Neural cell (in vitro differentiated cells): ENCODE data around the gene SLC26A9. TPM values are rescaled to one million over a fixed set of nuclear protein-coding genes. Genes with fewer than 3 reads are reported as not detected.

Experiments used
- H2AFZ ChIP-seq: fragments of 200-600, 300-800 bp; sonication (generic), shearing (Covaris generic); 2 replicates; pipeline ENCODE4 v1.6.0; 2014; ENCODE audit warnings: low read depth, mild to moderate bottlenecking, antibody characterized with exemption, low read length, moderate library complexity
- H3F3A ChIP-seq: fragments of 200-600 bp; shearing (Covaris generic); 2 replicates; pipeline ENCODE4 v1.6.1; 2016; ENCODE audit warnings: mild to moderate bottlenecking, moderate library complexity, mixed read lengths, antibody characterized with exemption, low read length; ENCODE audit not compliant: insufficient read depth, poor library complexity, severe bottlenecking
- H3K27ac ChIP-seq: fragments of 200-600, 300-800 bp; sonication (generic), shearing (Covaris generic); 2 replicates; pipeline ENCODE4 v1.5.1; 2014; ENCODE audit warnings: mild to moderate bottlenecking, low read length, moderate library complexity
- H3K27me3 ChIP-seq: fragments of 300-800, 200-600 bp; sonication (generic), shearing (Covaris generic); 2 replicates; pipeline ENCODE4 v1.6.0; 2014; ENCODE audit warnings: mild to moderate bottlenecking, low read depth, low read length, moderate library complexity; ENCODE audit not compliant: insufficient read depth
- H3K36me3 ChIP-seq: fragments of 300-800, 200-600 bp; sonication (generic), shearing (Covaris generic); 2 replicates; pipeline ENCODE4 v1.5.1; 2014; ENCODE audit warnings: mild to moderate bottlenecking, antibody characterized with exemption, low read length, moderate library complexity; ENCODE audit not compliant: insufficient read depth
- H3K4me2 ChIP-seq: fragments of 300-800, 200-600 bp; sonication (generic), shearing (Covaris generic); 2 replicates; pipeline ENCODE4 v1.6.0; 2014; ENCODE audit warnings: mild to moderate bottlenecking, low read length
- H3K4me3 ChIP-seq: fragments of 300-800, 200-600 bp; sonication (generic), shearing (Covaris generic); 2 replicates; pipeline ENCODE4 v1.5.1; 2014; ENCODE audit warnings: mild to moderate bottlenecking, low read length, moderate library complexity
- H3K79me2 ChIP-seq: fragments of 200-600 bp; shearing (Covaris generic); replicated peaks from 2 replicates; pipeline ENCODE4 v1.6.0; 2014; ENCODE audit warnings: mild to moderate bottlenecking, low read length, moderate library complexity; ENCODE audit not compliant: insufficient read depth
- H3K9ac ChIP-seq: fragments of 300-800, 200-600 bp; sonication (generic), shearing (Covaris generic); 2 replicates; pipeline ENCODE4 v1.6.1; 2016; ENCODE audit warnings: mild to moderate bottlenecking, low read length, mixed read lengths
- H3K9me2 ChIP-seq: fragments of 200-600 bp; shearing (Covaris generic); 2 replicates; pipeline ENCODE4 v1.6.1; 2016; ENCODE audit warnings: mild to moderate bottlenecking, low read length, mixed read lengths; ENCODE audit not compliant: insufficient read depth
- H3K9me3 ChIP-seq: fragments of 200-600, 300-800 bp; sonication (generic), shearing (Covaris generic); 2 replicates; pipeline ENCODE4 v1.6.1; 2016; ENCODE audit warnings: mild to moderate bottlenecking, mixed run types, low read length, moderate library complexity, mixed read lengths
- H4K20me1 ChIP-seq: fragments of 200-600 bp; shearing (Covaris generic); 2 replicates; pipeline ENCODE4 v1.6.1; 2016; ENCODE audit warnings: mild to moderate bottlenecking, mixed run types; ENCODE audit not compliant: insufficient read depth
- CTCF ChIP-seq: fragments of 450-650 bp; IDR thresholded peaks from 2 replicates; pipeline ENCODE4 v1.5.1; 2014; ENCODE audit warnings: antibody characterized with exemption, mild to moderate bottlenecking, moderate library complexity; ENCODE audit not compliant: poor library complexity, severe bottlenecking
- EP300 ChIP-seq: fragments of 450-650 bp; conservative IDR thresholded peaks from 2 replicates; pipeline ENCODE4 v1.6.1; 2014; ENCODE audit warnings: antibody characterized with exemption, mild to moderate bottlenecking, moderate library complexity; ENCODE audit not compliant: poor library complexity, severe bottlenecking
- EZH2 ChIP-seq: fragments of 200-600, 300-800 bp; shearing (Covaris generic), sonication (generic); IDR thresholded peaks from 2 replicates; pipeline ENCODE4 v1.6.1; 2014; ENCODE audit warnings: antibody characterized with exemption, low read length, borderline replicate concordance, mild to moderate bottlenecking; ENCODE audit not compliant: insufficient read depth, poor library complexity, severe bottlenecking
- MXI1 ChIP-seq: fragments of 450-650 bp; conservative IDR thresholded peaks from 2 replicates; pipeline ENCODE4 v1.6.1; 2014; ENCODE audit warnings: antibody characterized with exemption, mild to moderate bottlenecking; ENCODE audit not compliant: poor library complexity, severe bottlenecking
- POLR2AphosphoS5 ChIP-seq: IDR thresholded peaks from 2 replicates; pipeline ENCODE4 v1.6.1; 2012
- RAD21 ChIP-seq: fragments of 450-650 bp; conservative IDR thresholded peaks from 2 replicates; pipeline ENCODE4 v1.6.1; 2014; ENCODE audit warnings: antibody characterized with exemption, mild to moderate bottlenecking, moderate library complexity
- REST ChIP-seq: IDR thresholded peaks from 2 replicates; pipeline ENCODE4 v1.6.1; 2012; ENCODE audit warnings: borderline replicate concordance
- SMC3 ChIP-seq: fragments of 450-650 bp; conservative IDR thresholded peaks from 2 replicates; pipeline ENCODE4 v1.6.1; 2014; ENCODE audit warnings: antibody characterized with exemption, mild to moderate bottlenecking, moderate library complexity; ENCODE audit not compliant: poor library complexity
- TAF1 ChIP-seq: IDR thresholded peaks from 2 replicates; pipeline ENCODE4 v1.6.1; 2012; ENCODE audit warnings: low read depth
- polyA plus RNA-seq: library from polyadenylated mRNA; depleted of rRNA; stranded (reverse); fragments of >200 nt; gene quantifications from 2 replicates; pipeline ENCODE4 v1.2.3, GENCODE V29; 2014

The SLC26A9 gene
- polyA plus RNA-seq, 1 donor from 2014 or later = not detected

- no peak overlapping the region for H2AFZ ChIP-seq
- H3K27ac ChIP-seq = no peak overlapping the region
- TF ChIP-seq TAF1 (no peak), CTCF (no peak), SMC3 (no peak)
- H3K9me3 ChIP-seq = no peaks in the 10 kb centered on the region
- H3K4me3 ChIP-seq = no peak overlapping the region
- H3K4me2 ChIP-seq = no peak overlapping the region
- H3F3A ChIP-seq = no peaks in the 10 kb centered on the region
- H3K36me3 ChIP-seq = no peaks in the 10 kb centered on the region
- no peaks in the 10 kb centered on the region for H4K20me1 ChIP-seq
- H3K27me3 ChIP-seq = no peaks in the 10 kb centered on the region
- no peaks in the 10 kb centered on the region for H3K9me2 ChIP-seq
- H3K79me2 ChIP-seq = no peaks in the 10 kb centered on the region
- H3K9ac ChIP-seq = no peak overlapping the region
These were observed 22.2 kb downstream of the SLC26A9 start for GRCh38 chr1:205920861-205921569.

DNA sequence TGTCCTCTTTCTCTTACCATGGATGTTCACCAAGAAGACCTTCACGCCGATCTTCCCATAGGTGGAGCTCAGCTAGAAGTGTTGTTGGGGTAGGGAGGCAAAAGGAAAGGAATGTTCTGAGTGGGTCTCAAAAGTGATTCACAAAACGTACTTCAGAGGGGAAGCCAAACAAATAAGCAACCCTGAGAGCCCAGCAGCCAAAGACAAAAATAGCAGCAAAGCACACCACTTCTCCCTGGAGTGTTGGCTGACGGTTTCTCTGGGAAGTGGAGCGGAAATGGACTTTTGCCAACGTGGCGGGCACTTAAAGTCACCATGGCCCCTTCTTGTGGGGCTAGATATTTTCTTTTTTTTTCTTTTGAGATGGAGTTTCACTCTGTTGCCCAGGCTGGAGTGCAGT lies 23.1 kb downstream of the SLC26A9 start:
- TF ChIP-seq EP300 = no peak
- TF ChIP-seq MXI1 = no peak
- TF ChIP-seq SMC3 = no peak
- TF ChIP-seq CTCF = no peak
- TF ChIP-seq TAF1 = no peak
- no peak for TF ChIP-seq REST
- TF ChIP-seq POLR2AphosphoS5 = no peak
- no peak for TF ChIP-seq EZH2
- TF ChIP-seq RAD21 = no peak
- no peak overlapping the region for H3K4me3 ChIP-seq
- no peaks in the 10 kb centered on the region for H3K9me2 ChIP-seq
- H3K36me3 ChIP-seq = no peaks in the 10 kb centered on the region
- H3K79me2 ChIP-seq = no peaks in the 10 kb centered on the region
- no peak overlapping the region for H3K27ac ChIP-seq
- no peak overlapping the region for H2AFZ ChIP-seq
- no peaks in the 10 kb centered on the region for H3K9me3 ChIP-seq
- no peaks in the 10 kb centered on the region for H3K27me3 ChIP-seq
- H3K4me2 ChIP-seq = no peak overlapping the region
- H3F3A ChIP-seq = no peaks in the 10 kb centered on the region
- no peaks in the 10 kb centered on the region for H4K20me1 ChIP-seq
- no peak overlapping the region for H3K9ac ChIP-seq
